ENCODE data around the gene DFFB.

DFFB gene

GRCh38 chr1:3929126-3929525 lies 71.8 kb downstream of the DFFB start:
- no peaks in the 10 kb centered on the region for H3K27me3 ChIP-seq (ENCODE audit: insufficient read depth, insufficient read length)
- H3K36me3 ChIP-seq (ENCODE audit: insufficient read depth, insufficient read length, low read length): no peaks in the 10 kb centered on the region
- H3K9me3 ChIP-seq (ENCODE audit: insufficient read depth, low read length): no peaks in the 10 kb centered on the region
- TF ChIP-seq YY1 (IDR thresholded peaks at IDR 0.05; ENCODE audit: insufficient read depth, insufficient read length) (no peak), SUZ12 (IDR thresholded peaks at IDR 0.05; ENCODE audit: extremely low read depth, insufficient read depth, insufficient read length) (no peak), ZNF274 (IDR thresholded peaks at IDR 0.05; ENCODE audit: low read depth, low read length) (no peak)
- H3K4me3 ChIP-seq (ENCODE audit: insufficient read length, low read depth): no peak overlapping the region
- H3K9ac ChIP-seq (ENCODE audit: insufficient read length, low read depth): no peak overlapping the region
- no peak for DNase-seq (ENCODE audit: low read depth, low spot score)
- H3K4me1 ChIP-seq (ENCODE audit: insufficient read depth, insufficient read length): peaks cover 10% of the 10 kb centered on the region

- H3K27me3 ChIP-seq (ENCODE audit: insufficient read depth, insufficient read length): no peaks in the 10 kb centered on the region
- no peak for DNase-seq (ENCODE audit: low read depth, low spot score)
- no peak overlapping the region for H3K9ac ChIP-seq (ENCODE audit: insufficient read length, low read depth)
- no peak overlapping the region for H3K4me3 ChIP-seq (ENCODE audit: insufficient read length, low read depth)
- TF ChIP-seq ZNF274 (IDR thresholded peaks at IDR 0.05; ENCODE audit: low read depth, low read length): no peak
- TF ChIP-seq YY1 (IDR thresholded peaks at IDR 0.05; ENCODE audit: insufficient read depth, insufficient read length): no peak
- TF ChIP-seq SUZ12 (IDR thresholded peaks at IDR 0.05; ENCODE audit: extremely low read depth, insufficient read depth, insufficient read length): no peak
- H3K36me3 ChIP-seq (ENCODE audit: insufficient read depth, insufficient read length, low read length): no peaks in the 10 kb centered on the region
- no peaks in the 10 kb centered on the region for H3K9me3 ChIP-seq (ENCODE audit: insufficient read depth, low read length)
- peaks cover 10% of the 10 kb centered on the region for H3K4me1 ChIP-seq (ENCODE audit: insufficient read depth, insufficient read length)
Measured at GRCh38 chr1:3930301-3931006, 73.2 kb downstream of the DFFB start.

GRCh38 chr1:3931007-3931912 lies 74.0 kb downstream of the DFFB start:
- Histone ChIP-seq H3K4me3 (ENCODE audit: insufficient read length, low read depth) (no peak overlapping the region), H3K4me1 (ENCODE audit: insufficient read depth, insufficient read length) (peaks cover 10% of the 10 kb centered on the region), H3K9me3 (ENCODE audit: insufficient read depth, low read length) (no peaks in the 10 kb centered on the region), H3K27me3 (ENCODE audit: insufficient read depth, insufficient read length) (no peaks in the 10 kb centered on the region), H3K9ac (ENCODE audit: insufficient read length, low read depth) (no peak overlapping the region), H3K36me3 (ENCODE audit: insufficient read depth, insufficient read length, low read length) (no peaks in the 10 kb centered on the region)
- no peak for DNase-seq (ENCODE audit: low read depth, low spot score)
- no peak for TF ChIP-seq ZNF274 (IDR thresholded peaks at IDR 0.05; ENCODE audit: low read depth, low read length)
- no peak for TF ChIP-seq YY1 (IDR thresholded peaks at IDR 0.05; ENCODE audit: insufficient read depth, insufficient read length)
- no peak for TF ChIP-seq SUZ12 (IDR thresholded peaks at IDR 0.05; ENCODE audit: extremely low read depth, insufficient read depth, insufficient read length)

GRCh38 chr1:3932156-3932919 lies 75.1 kb downstream of the DFFB start:
- Histone ChIP-seq H3K4me1 (ENCODE audit: insufficient read depth, insufficient read length) (peaks cover 10% of the 10 kb centered on the region), H3K9me3 (ENCODE audit: insufficient read depth, low read length) (peaks cover 5% of the 10 kb centered on the region; the same call in 1 of the 2 replicates), H3K9ac (ENCODE audit: insufficient read length, low read depth) (no peak overlapping the region), H3K27me3 (ENCODE audit: insufficient read depth, insufficient read length) (no peaks in the 10 kb centered on the region), H3K36me3 (ENCODE audit: insufficient read depth, insufficient read length, low read length) (no peaks in the 10 kb centered on the region), H3K4me3 (ENCODE audit: insufficient read length, low read depth) (no peak overlapping the region)
- no peak for DNase-seq (ENCODE audit: low read depth, low spot score)
- TF ChIP-seq SUZ12 (IDR thresholded peaks at IDR 0.05; ENCODE audit: extremely low read depth, insufficient read depth, insufficient read length): no peak
- TF ChIP-seq ZNF274 (IDR thresholded peaks at IDR 0.05; ENCODE audit: low read depth, low read length): no peak
- TF ChIP-seq YY1 (IDR thresholded peaks at IDR 0.05; ENCODE audit: insufficient read depth, insufficient read length): no peak

All from NT2/D1 (cell line).